Endothelial cell of umbilical vein (primary cell): ENCODE measurements around the gene GFER. TPM values are rescaled to one million over a fixed set of nuclear protein-coding genes. Genes with fewer than 3 reads are reported as not detected.

Source experiments
- BruUV-seq: library from RNA; stranded (reverse); fragments of 400-500 nt; replicated peaks from 2 replicates; lab custom pipeline; 2021; lab: Mats Ljungman, UMichigan
- CTCF ChIA-PET: fragments of 300-600, 350-600 bp; sonication (Branson Sonifier 250); formaldehyde crosslinking; loops from one replicate; lab custom pipeline; 2021; ENCODE audit warnings: antibody characterized with exemption, inconsistent platforms; lab: Charles Lee
- POLR2A ChIA-PET: fragments of 300-600, 350-600 bp; sonication (Branson Sonifier 250); formaldehyde crosslinking; loops from one replicate; lab custom pipeline; 2021; ENCODE audit warnings: antibody characterized with exemption, inconsistent platforms; lab: Charles Lee
- DNase-seq: peaks from one replicate; pipeline ENCODE4 v3.0.0-alpha.2; 2011; ENCODE audit warnings: low read depth, low spot score
- FAIRE-seq: peaks from 2 replicates; lab custom pipeline; 2011; peaks lifted over from hg19 to GRCh38; lab: Jason Lieb, UNC
- H2AFZ ChIP-seq: 2 replicates; pipeline ENCODE4 v1.6.0; 2012; ENCODE audit warnings: low read depth, low read length, control low read depth, inconsistent platforms
- H3K27ac ChIP-seq: 2 replicates; pipeline ENCODE4 v1.5.1; 2011; ENCODE audit warnings: low read depth, mild to moderate bottlenecking, control low read depth, low read length, moderate library complexity; ENCODE audit not compliant: insufficient read depth
- H3K27me3 ChIP-seq, 2 experiments: 2 replicates each; pipeline versions ENCODE4 v1.6.0 to v1.6.1; 2011; ENCODE audit warnings: low read length in 2 of 2, mixed read lengths in 1 of 2; ENCODE audit not compliant: control insufficient read depth in 2 of 2, insufficient read depth in 2 of 2
- H3K36me3 ChIP-seq, 2 experiments: 2 replicates in 1 of 2; 3 replicates in 1 of 2; pipeline ENCODE4 v1.5.1; 2011; ENCODE audit warnings: low read length in 2 of 2, mild to moderate bottlenecking in 1 of 2, moderate library complexity in 1 of 2; ENCODE audit not compliant: control insufficient read depth in 2 of 2, insufficient read depth in 2 of 2; ENCODE audit errors: extremely low read depth in 1 of 2
- H3K4me1 ChIP-seq: 3 replicates; pipeline ENCODE4 v1.5.1; 2011; ENCODE audit warnings: mild to moderate bottlenecking, low read length; ENCODE audit not compliant: control insufficient read depth, insufficient read depth; ENCODE audit errors: extremely low read depth
- H3K4me2 ChIP-seq: 2 replicates; pipeline ENCODE4 v1.6.1; 2011; ENCODE audit warnings: low read length, control low read depth, mixed read lengths; ENCODE audit not compliant: insufficient read depth
- H3K4me3 ChIP-seq, 3 experiments: fragments of 200-600 bp in 1 of 3; sonication (generic), shearing (Covaris generic) in 1 of 3; replicated peaks in 1 of 3; 2 replicates each; pipeline ENCODE4 v1.5.1; 2011 to 2016; ENCODE audit warnings: control low read depth in 3 of 3, low read length in 3 of 3, mild to moderate bottlenecking in 2 of 3, inconsistent platforms in 1 of 3, low read depth in 1 of 3, moderate library complexity in 1 of 3; ENCODE audit not compliant: insufficient read depth in 1 of 3
- H3K79me2 ChIP-seq: 2 replicates; pipeline ENCODE4 v1.6.0; 2012; ENCODE audit warnings: low read length, inconsistent platforms; ENCODE audit not compliant: control insufficient read depth, insufficient read depth
- H3K9ac ChIP-seq: replicated peaks from 2 replicates; pipeline ENCODE3; 2011; ENCODE audit warnings: low read length, control low read depth; ENCODE audit not compliant: insufficient read depth; ENCODE audit errors: extremely low read depth
- H3K9me1 ChIP-seq: replicated peaks from 3 replicates; pipeline ENCODE4 v1.6.0; 2011; ENCODE audit warnings: mild to moderate bottlenecking, low read length; ENCODE audit not compliant: control insufficient read depth, insufficient read depth; ENCODE audit errors: extremely low read depth
- H3K9me3 ChIP-seq: replicated peaks from 2 replicates; pipeline ENCODE4 v1.5.1; 2012; ENCODE audit warnings: low read length, inconsistent platforms; ENCODE audit not compliant: control insufficient read depth, insufficient read depth
- H4K20me1 ChIP-seq: replicated peaks from 2 replicates; pipeline ENCODE3; 2011; ENCODE audit warnings: mild to moderate bottlenecking, low read length; ENCODE audit not compliant: control insufficient read depth, insufficient read depth; ENCODE audit errors: extremely low read depth
- EZH2 ChIP-seq: IDR thresholded peaks from 2 replicates; pipeline ENCODE4 v1.6.1; 2012; ENCODE audit warnings: borderline replicate concordance, low read depth, mild to moderate bottlenecking, moderate library complexity, low read length, inconsistent platforms; ENCODE audit not compliant: severe bottlenecking
- FOS ChIP-seq: IDR thresholded peaks from 2 replicates; pipeline ENCODE4 v1.6.1; 2011; ENCODE audit warnings: mild to moderate bottlenecking, low read length, moderate library complexity, borderline replicate concordance; ENCODE audit not compliant: insufficient read depth
- GATA2 ChIP-seq: IDR thresholded peaks from 2 replicates; pipeline ENCODE4 v1.7.0; 2011; ENCODE audit warnings: low read depth, mild to moderate bottlenecking, moderate library complexity, mixed read lengths, low read length; ENCODE audit not compliant: insufficient read length, insufficient read depth
- JUN ChIP-seq: IDR thresholded peaks from 2 replicates; pipeline ENCODE4 v1.6.1; 2011; ENCODE audit warnings: borderline replicate concordance, low read depth; ENCODE audit not compliant: insufficient read length, insufficient read depth
- MYC ChIP-seq: IDR thresholded peaks from one replicate; pipeline ENCODE4 v1.6.1; 2011; ENCODE audit warnings: mild to moderate bottlenecking, low read depth, low read length
- POLR2A ChIP-seq: IDR thresholded peaks from 2 replicates; pipeline ENCODE4 v1.6.1; 2012; ENCODE audit warnings: low read depth, mild to moderate bottlenecking, control low read depth, low read length
- POLR2AphosphoS5 ChIP-seq: IDR thresholded peaks from 2 replicates; pipeline ENCODE4 v1.6.1; 2012; ENCODE audit warnings: low read depth, mild to moderate bottlenecking, control low read depth, low read length, moderate library complexity; ENCODE audit not compliant: insufficient read depth
- dilution Hi-C: fragments of 300-500 bp; cut with MboI; formaldehyde crosslinking; loops from one replicate; pipeline ENCODE4 v1.15.0; 2019; ENCODE audit warnings: low sequenced_read_pairs; ENCODE audit not compliant: extremely low pct_ligation_motif_present
- intact Hi-C: fragments of 100-400 bp; cut with micrococcal nuclease; formaldehyde crosslinking; loops from one replicate; pipeline ENCODE4 v1.10.0; 2022
- polyA plus RNA-seq, 4 experiments: library from polyadenylated mRNA; depleted of rRNA in 3 of 4; stranded (reverse) in 3 of 4; unstranded in 1 of 4; fragments of >200 nt; gene quantifications; 2 replicates each; pipeline versions ENCODE4 v1.2.1 to v1.2.3, GENCODE V29; 2011 to 2012; ENCODE audit warnings: missing spikeins in 1 of 4
- total RNA-seq: library from RNA; stranded (reverse); gene quantifications from 2 replicates; pipeline ENCODE4 v1.2.3, GENCODE V29; 2021
- TF ChIP-seq, protein P1 (sequence below), 2 donors: IDR thresholded peaks; 1 replicate in 1 of 2; 2 replicates in 1 of 2; pipeline ENCODE4 v1.5.1; 2011; ENCODE audit warnings: low read length in 2 of 2, mild to moderate bottlenecking in 2 of 2, moderate library complexity in 2 of 2, control low read depth in 1 of 2, inconsistent platforms in 1 of 2, low read depth in 1 of 2; ENCODE audit not compliant: insufficient read depth in 1 of 2; ENCODE audit errors: extremely low read depth in 1 of 2
- TF ChIP-seq, protein P2 (sequence below): IDR thresholded peaks from 2 replicates; pipeline ENCODE4 v1.6.1; 2011; ENCODE audit not compliant: insufficient read depth, insufficient read length

The GFER gene
- total and polyA plus RNA-seq, 2 donors (not counting 3 experiments of a cell fraction or from before 2014, with no cell fraction given), result 13.7 to 29.9 TPM

DNA sequence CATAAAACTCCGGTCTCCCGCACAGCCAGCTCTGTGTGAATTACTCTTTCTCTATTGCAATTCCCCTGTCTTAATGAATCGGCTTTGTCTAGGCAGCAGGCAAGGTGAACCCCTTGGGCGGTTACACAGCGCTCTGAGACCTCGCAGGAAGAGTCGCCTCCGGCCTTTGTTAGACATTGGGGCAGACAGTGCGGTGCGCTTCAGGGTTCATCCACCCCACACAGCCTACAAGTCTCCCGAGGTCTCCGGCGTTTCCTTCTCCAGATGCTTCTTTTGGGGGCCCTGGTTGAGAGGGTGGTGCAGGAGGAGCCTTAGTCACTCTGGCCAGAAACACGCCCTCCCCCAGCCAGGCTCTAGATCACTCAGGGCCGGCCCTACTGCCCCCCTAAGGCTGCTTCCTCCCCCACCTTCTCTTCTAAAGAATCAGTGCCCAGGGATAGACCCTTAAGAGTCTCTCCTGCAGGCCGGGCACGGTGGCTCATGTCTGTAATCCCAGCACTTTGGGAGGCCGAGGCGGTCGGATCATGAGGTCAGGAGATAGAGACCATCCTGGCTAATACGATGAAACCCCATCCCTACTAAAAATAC is 39.3 kb upstream of the GFER start:
- no peak overlapping the region for H3K9ac ChIP-seq
- H3K36me3 ChIP-seq, result peaks cover 0 to 5% of the 10 kb centered on the region in 2 experiments
- no peak overlapping the region for H3K4me2 ChIP-seq
- ChIA-PET POLR2A (no interaction called here), CTCF (interaction anchor here (0.6 to 1.8 kb wide), 3 partner anchors 12 to 196 kb away, joined by 5 to 9 read pairs (median 5); no protein-coding TSS in a partner anchor)
- no peak overlapping the region for H3K4me3 ChIP-seq
- no peaks in the 10 kb centered on the region for H3K9me1 ChIP-seq
- dilution Hi-C loops, result no loop called here
- no peaks in the 10 kb centered on the region for H3K79me2 ChIP-seq
- no peaks in the 10 kb centered on the region for H3K27me3 ChIP-seq
- intact Hi-C loops, result no loop called here
- FAIRE-seq (no peak), DNase-seq (no peak)
- H3K27ac ChIP-seq, result no peak overlapping the region
- no peak overlapping the region for H2AFZ ChIP-seq
- H4K20me1 ChIP-seq, result no peaks in the 10 kb centered on the region
- H3K4me1 ChIP-seq, result peaks cover 12% of the 10 kb centered on the region
- TF ChIP-seq, protein P1, sequence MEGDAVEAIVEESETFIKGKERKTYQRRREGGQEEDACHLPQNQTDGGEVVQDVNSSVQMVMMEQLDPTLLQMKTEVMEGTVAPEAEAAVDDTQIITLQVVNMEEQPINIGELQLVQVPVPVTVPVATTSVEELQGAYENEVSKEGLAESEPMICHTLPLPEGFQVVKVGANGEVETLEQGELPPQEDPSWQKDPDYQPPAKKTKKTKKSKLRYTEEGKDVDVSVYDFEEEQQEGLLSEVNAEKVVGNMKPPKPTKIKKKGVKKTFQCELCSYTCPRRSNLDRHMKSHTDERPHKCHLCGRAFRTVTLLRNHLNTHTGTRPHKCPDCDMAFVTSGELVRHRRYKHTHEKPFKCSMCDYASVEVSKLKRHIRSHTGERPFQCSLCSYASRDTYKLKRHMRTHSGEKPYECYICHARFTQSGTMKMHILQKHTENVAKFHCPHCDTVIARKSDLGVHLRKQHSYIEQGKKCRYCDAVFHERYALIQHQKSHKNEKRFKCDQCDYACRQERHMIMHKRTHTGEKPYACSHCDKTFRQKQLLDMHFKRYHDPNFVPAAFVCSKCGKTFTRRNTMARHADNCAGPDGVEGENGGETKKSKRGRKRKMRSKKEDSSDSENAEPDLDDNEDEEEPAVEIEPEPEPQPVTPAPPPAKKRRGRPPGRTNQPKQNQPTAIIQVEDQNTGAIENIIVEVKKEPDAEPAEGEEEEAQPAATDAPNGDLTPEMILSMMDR (IDR thresholded peaks at IDR 0.05; ENCODE audit: extremely low read depth in 1 of 2, insufficient read depth in 1 of 2, low read depth in 1 of 2, low read length in 2 of 2), result no peak
- TF ChIP-seq GATA2, result no peak
- no peak for TF ChIP-seq EZH2
- TF ChIP-seq, protein P2, sequence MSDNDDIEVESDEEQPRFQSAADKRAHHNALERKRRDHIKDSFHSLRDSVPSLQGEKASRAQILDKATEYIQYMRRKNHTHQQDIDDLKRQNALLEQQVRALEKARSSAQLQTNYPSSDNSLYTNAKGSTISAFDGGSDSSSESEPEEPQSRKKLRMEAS, result no peak
- no peak for TF ChIP-seq MYC
- no peak for TF ChIP-seq FOS
- TF ChIP-seq POLR2AphosphoS5, result no peak
- TF ChIP-seq POLR2A, result no peak
- TF ChIP-seq JUN, result no peak
- no peaks in the 10 kb centered on the region for H3K9me3 ChIP-seq
- no TSS peak for BruUV-seq
